CD14-positive monocyte (primary cell): ENCODE data around the gene MTA1. TPM values are rescaled to one million over a fixed set of nuclear protein-coding genes. Genes with fewer than 3 reads are reported as not detected.

Experiments
- DNase-seq, 3 donors: peaks; one replicate each; pipeline ENCODE4 v3.0.0-alpha.2; 2011 to 2022
- H2AFZ ChIP-seq: 2 replicates; pipeline ENCODE4 v1.6.0; 2012; ENCODE audit warnings: mild to moderate bottlenecking, low read depth, low read length, inconsistent platforms; ENCODE audit not compliant: insufficient read depth, poor library complexity, severe bottlenecking
- H3K27ac ChIP-seq, 2 donors: 1 replicate in 1 of 2; 2 replicates in 1 of 2; pipeline ENCODE4 v1.5.1; 2012 to 2013; ENCODE audit warnings: low read length in 2 of 2, control low read depth in 1 of 2, inconsistent platforms in 1 of 2, low read depth in 1 of 2, mild to moderate bottlenecking in 1 of 2
- H3K27me3 ChIP-seq, 2 donors: one replicate each; pipeline versions ENCODE4 v1.6.0 to v1.6.1; 2011 to 2013; ENCODE audit warnings: low read length in 2 of 2; ENCODE audit not compliant: control insufficient read depth in 2 of 2, insufficient read depth in 2 of 2
- H3K36me3 ChIP-seq, 2 donors: replicated peaks in 1 of 2; 1 replicate in 1 of 2; 2 replicates in 1 of 2; pipeline versions ENCODE4 v1.5.1 to v1.6.1; 2012 to 2013; ENCODE audit warnings: low read length in 2 of 2, control low read depth in 1 of 2, inconsistent platforms in 1 of 2, mild to moderate bottlenecking in 1 of 2; ENCODE audit not compliant: insufficient read depth in 2 of 2, control insufficient read depth in 1 of 2
- H3K4me1 ChIP-seq, 2 donors: 1 replicate in 1 of 2; 2 replicates in 1 of 2; pipeline versions ENCODE4 v1.5.1 to v1.6.1; 2012 to 2013; ENCODE audit warnings: low read length in 2 of 2, control low read depth in 1 of 2, inconsistent platforms in 1 of 2, mild to moderate bottlenecking in 1 of 2, moderate library complexity in 1 of 2; ENCODE audit not compliant: insufficient read depth in 2 of 2, control insufficient read depth in 1 of 2
- H3K4me2 ChIP-seq: replicated peaks from 2 replicates; pipeline ENCODE3; 2012; ENCODE audit warnings: low read length, moderate library complexity, mild to moderate bottlenecking; ENCODE audit not compliant: poor library complexity, severe bottlenecking; ENCODE audit errors: extremely low read depth
- H3K4me3 ChIP-seq, 3 experiments: fragments of 200-600 bp in 1 of 3; sonication (generic) in 1 of 3; replicated peaks in 1 of 3; 1 replicate in 2 of 3; 2 replicates in 1 of 3; pipeline ENCODE4 v1.5.1; 2011 to 2013; ENCODE audit warnings: low read length in 3 of 3, mild to moderate bottlenecking in 3 of 3, control low read depth in 2 of 3, low read depth in 2 of 3, inconsistent platforms in 1 of 3, moderate library complexity in 1 of 3
- H3K79me2 ChIP-seq: 2 replicates; pipeline ENCODE4 v1.6.0; 2012; ENCODE audit warnings: mild to moderate bottlenecking, control low read depth, inconsistent platforms, low read length, moderate library complexity; ENCODE audit not compliant: insufficient read depth
- H3K9ac ChIP-seq: 2 replicates; pipeline ENCODE4 v1.6.0; 2017; ENCODE audit warnings: low read length, mild to moderate bottlenecking; ENCODE audit not compliant: insufficient read depth, poor library complexity, severe bottlenecking
- H3K9me3 ChIP-seq, 2 donors: replicated peaks in 1 of 2; 1 replicate in 1 of 2; 2 replicates in 1 of 2; pipeline versions ENCODE4 v1.5.1 to v1.6.1; 2012 to 2013; ENCODE audit warnings: low read length in 2 of 2, control low read depth in 1 of 2; ENCODE audit not compliant: control insufficient read depth in 1 of 2, insufficient read depth in 1 of 2
- H4K20me1 ChIP-seq: 2 replicates; pipeline ENCODE4 v1.6.0; 2012; ENCODE audit warnings: mild to moderate bottlenecking, low read length, control low read depth, moderate library complexity; ENCODE audit not compliant: insufficient read depth
- H3K27ac Mint-ChIP-seq, 7 donors: one replicate each; pipeline ENCODE4 v1.8.0; 2020; ENCODE audit warnings: mild to moderate bottlenecking in 7 of 7, mixed read lengths in 7 of 7, moderate library complexity in 6 of 7, inconsistent platforms in 2 of 7
- H3K27me3 Mint-ChIP-seq, 3 donors: one replicate each; pipeline ENCODE4 v1.8.0; 2021 to 2022; ENCODE audit warnings: low read depth in 3 of 3, mild to moderate bottlenecking in 3 of 3, mixed read lengths in 3 of 3, moderate library complexity in 3 of 3, inconsistent platforms in 1 of 3
- H3K36me3 Mint-ChIP-seq, 2 donors: one replicate each; pipeline ENCODE4 v1.8.0; 2020; ENCODE audit warnings: mixed read lengths in 2 of 2, inconsistent platforms in 1 of 2, mild to moderate bottlenecking in 1 of 2
- H3K4me1 Mint-ChIP-seq: one replicate; pipeline ENCODE4 v1.8.0; 2020; ENCODE audit warnings: mild to moderate bottlenecking, mixed read lengths
- H3K4me3 Mint-ChIP-seq, 2 donors: one replicate each; pipeline ENCODE4 v1.8.0; 2020; ENCODE audit warnings: mild to moderate bottlenecking in 2 of 2, mixed read lengths in 2 of 2, moderate library complexity in 1 of 2
- H3K9me3 Mint-ChIP-seq, 7 donors: one replicate each; pipeline ENCODE4 v1.8.0; 2020 to 2022; ENCODE audit warnings: mixed read lengths in 7 of 7, mild to moderate bottlenecking in 6 of 7, moderate library complexity in 6 of 7, inconsistent platforms in 2 of 7
- CTCF ChIP-seq: fragments of 200-600 bp; IDR thresholded peaks from one replicate; pipeline ENCODE4 v1.8.0; 2022; ENCODE audit warnings: antibody characterized with exemption, mild to moderate bottlenecking
- WGBS: methylation state at CpG from one replicate; pipeline ENCODE4 v1.1.5; 2013; ENCODE audit warnings: missing lambda C conversion rate; ENCODE audit not compliant: insufficient coverage; 5-methylcytosine and 5-hydroxymethylcytosine counted together
- intact Hi-C, 2 donors: fragments of 100-400 bp; cut with micrococcal nuclease; formaldehyde crosslinking; loops; one replicate each; pipeline versions ENCODE4 v1.15.0 to v1.15.1; 2023
- polyA plus RNA-seq, 3 donors: library from polyadenylated mRNA; depleted of rRNA in 1 of 3; unstranded in 2 of 3; stranded (reverse) in 1 of 3; fragments of 300-500 nt in 2 of 3; fragments of >200 nt in 1 of 3; fragmentation: Illumina TruSeq in 2 of 3; gene quantifications; 1 replicate in 2 of 3; 2 replicates in 1 of 3; pipeline ENCODE4 v1.2.3, GENCODE V29; 2012 to 2021

Gene MTA1
- polyA plus RNA-seq, 3 donors = 0.91 to 102 (median 2.0) TPM

- Histone ChIP-seq H2AFZ (no peak overlapping the region), H3K9me3 (peaks cover 9 to 27% of the 10 kb centered on the region in 2 donors), H3K4me3 (no peak overlapping the region), H3K4me1 (peaks cover 28 to 44% of the 10 kb centered on the region in 2 donors), H3K27ac (no peak overlapping the region), H4K20me1 (peaks cover 7% of the 10 kb centered on the region), H3K27me3 (peaks cover 26 to 66% of the 10 kb centered on the region in 2 donors), H3K36me3 (no peaks in the 10 kb centered on the region), H3K9ac (no peak overlapping the region), H3K79me2 (no peaks in the 10 kb centered on the region), H3K4me2 (no peak overlapping the region)
- intact Hi-C loops = no loop called here
- Mint-ChIP-seq H3K36me3 (peaks cover 0 to 4% of the 10 kb centered on the region in 2 donors), H3K9me3 (peaks cover 5 to 23% (median 13%) of the 10 kb centered on the region in 7 donors), H3K4me3 (peak overlapping the region in 1 of 2 donors; percentile 63), H3K27me3 (peaks cover 46 to 79% (median 58%) of the 10 kb centered on the region in 3 donors), H3K4me1 (peaks cover 30% of the 10 kb centered on the region), H3K27ac (no peak overlapping the region)
- no peak for TF ChIP-seq CTCF
- DNase-seq = no peak
- WGBS = 50% methylated on average over 21 of the region's 21 CpGs
Measured at GRCh38 chr14:105476097-105476830, 56.6 kb downstream of the MTA1 start.

- Histone ChIP-seq H3K36me3 (no peaks in the 10 kb centered on the region), H3K9me3 (peaks cover 9 to 27% of the 10 kb centered on the region in 2 donors), H3K4me3 (no peak overlapping the region), H3K4me2 (no peak overlapping the region), H4K20me1 (peaks cover 7% of the 10 kb centered on the region), H3K79me2 (no peaks in the 10 kb centered on the region), H3K9ac (no peak overlapping the region), H3K4me1 (peaks cover 35 to 51% of the 10 kb centered on the region in 2 donors), H2AFZ (no peak overlapping the region), H3K27me3 (peaks cover 26 to 66% of the 10 kb centered on the region in 2 donors), H3K27ac (no peak overlapping the region)
- DNase-seq = no peak
- Mint-ChIP-seq H3K27me3 (peaks cover 47 to 83% (median 58%) of the 10 kb centered on the region in 3 donors), H3K4me1 (peaks cover 35% of the 10 kb centered on the region), H3K4me3 (peak overlapping the region in 1 of 2 donors; percentile 78), H3K9me3 (peaks cover 5 to 23% (median 13%) of the 10 kb centered on the region in 7 donors), H3K36me3 (peaks cover 0 to 4% of the 10 kb centered on the region in 2 donors), H3K27ac (peak overlapping the region in 2 of 7 donors; percentile 48 to 69)
- no peak for TF ChIP-seq CTCF
- intact Hi-C loops = no loop called here
- 49% methylated on average over 15 of the region's 16 CpGs for WGBS
Measured at GRCh38 chr14:105476831-105477659, 57.4 kb downstream of the MTA1 start.
